ENCODE data around the gene ITPRIP.
A peak's percentile ranks its signal among the peaks of the same experiment; 100 is the strongest.

ITPRIP gene

GRCh38 chr10:104330168-104331110 lies 7.8 kb downstream of the ITPRIP start:
- TF ChIP-seq CTCF (IDR thresholded peaks at IDR 0.05): no peak
- DNase-seq (ENCODE audit: low spot score): peak; percentile 69
- Histone ChIP-seq H3K4me3 (peak overlapping the region; percentile 59), H3K27ac (peak overlapping the region; percentile 77 to 90)

GRCh38 chr10:104329735-104330134 lies 8.5 kb downstream of the ITPRIP start:
- peak overlapping the region; percentile 77 to 90 for H3K27ac ChIP-seq
- DNase-seq (ENCODE audit: low spot score): no peak
- TF ChIP-seq CTCF (IDR thresholded peaks at IDR 0.05): no peak
- peak overlapping the region; percentile 59 for H3K4me3 ChIP-seq

DNA sequence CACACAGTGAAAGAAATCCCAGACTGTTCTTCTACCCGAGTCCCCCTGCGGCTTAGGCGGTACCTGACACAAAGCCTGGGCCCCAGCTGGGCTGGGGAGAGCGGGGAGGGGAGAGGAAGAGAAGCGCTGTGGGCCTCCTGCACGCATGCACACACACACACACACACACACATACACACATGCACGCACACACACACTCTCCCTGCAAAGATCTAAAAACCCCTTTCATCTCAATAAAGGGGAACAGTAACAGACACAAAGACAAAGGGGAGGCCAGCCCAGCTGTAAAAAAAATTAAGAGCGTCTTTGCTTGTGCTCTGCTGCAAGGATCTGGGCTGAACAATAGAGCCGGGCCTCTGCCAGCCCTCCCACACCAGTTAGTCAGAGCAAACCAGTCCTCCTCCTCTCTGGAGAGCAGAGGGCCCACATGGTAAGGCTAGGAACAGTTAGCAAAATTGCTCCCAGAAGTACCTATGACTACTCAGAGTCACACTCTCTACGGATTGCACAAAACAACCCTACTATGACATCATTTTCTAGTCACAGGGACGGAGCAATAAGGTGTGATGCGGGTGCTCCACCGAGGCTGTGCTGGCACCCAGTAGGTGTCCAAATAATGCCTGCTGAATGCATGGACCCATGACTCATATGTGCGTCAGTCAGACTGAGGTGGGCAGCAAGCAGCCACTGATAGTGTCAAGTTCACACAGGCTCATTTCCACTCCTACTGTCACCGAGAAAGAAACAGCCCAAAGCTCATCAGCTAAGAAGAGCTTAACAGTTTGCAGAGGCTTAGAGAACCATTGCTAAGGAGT lies 9.2 kb downstream of the ITPRIP start:
- Histone ChIP-seq H3K4me3 (peak overlapping the region; percentile 59), H3K27ac (peak overlapping the region; percentile 77 to 90)
- TF ChIP-seq CTCF (IDR thresholded peaks at IDR 0.05): no peak
- DNase-seq (ENCODE audit: low spot score): no peak

- Histone ChIP-seq H3K4me3 (peak overlapping the region; percentile 59), H3K27ac (peak overlapping the region; percentile 77 to 90)
- TF ChIP-seq CTCF (IDR thresholded peaks at IDR 0.05): no peak
- no peak for DNase-seq (ENCODE audit: low spot score)
Observed at GRCh38 chr10:104328646-104328895, 9.7 kb downstream of the ITPRIP start.

GRCh38 chr10:104327745-104328645 lies 10.3 kb downstream of the ITPRIP start:
- Histone ChIP-seq H3K4me3 (peak overlapping the region; percentile 59), H3K27ac (peak overlapping the region; percentile 77 to 90)
- TF ChIP-seq CTCF (IDR thresholded peaks at IDR 0.05): no peak
- no peak for DNase-seq (ENCODE audit: low spot score)

DNA sequence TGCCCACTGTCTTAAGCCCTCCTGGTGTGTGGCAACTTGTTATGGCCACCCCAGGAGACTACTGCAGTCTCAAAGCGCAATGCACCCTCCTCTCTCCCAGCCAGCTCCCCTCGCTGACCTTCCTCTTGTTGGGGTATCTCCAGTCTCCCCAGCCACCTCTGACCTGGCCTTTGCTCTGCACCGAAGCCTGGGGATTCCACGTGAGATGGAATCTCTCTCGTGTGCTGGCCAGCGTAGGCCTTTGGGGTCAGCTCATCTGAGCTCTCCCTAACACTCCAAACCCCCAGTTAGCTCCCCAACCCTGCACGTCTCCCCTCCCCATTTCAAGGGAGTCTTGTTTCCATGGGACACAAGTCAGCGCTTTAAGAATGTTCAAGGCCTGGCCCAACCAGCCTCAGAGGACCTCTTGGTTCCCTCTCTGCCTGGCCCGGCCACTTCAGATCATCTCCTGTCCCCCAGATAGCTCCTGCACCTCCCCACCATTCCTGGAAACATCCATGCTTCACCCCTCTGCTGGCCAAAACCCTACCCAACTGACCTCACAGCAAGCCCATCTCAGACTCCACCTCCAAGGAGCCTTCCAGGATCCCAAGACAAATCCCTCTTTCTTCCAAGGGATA lies 11.2 kb downstream of the ITPRIP start:
- Histone ChIP-seq H3K4me3 (peak overlapping the region; percentile 59), H3K27ac (peak overlapping the region in 1 of 2 donors; percentile 90)
- DNase-seq (ENCODE audit: low spot score): no peak
- TF ChIP-seq CTCF (IDR thresholded peaks at IDR 0.05): no peak
